D721Med (cell line): ENCODE data around the gene CLIC5.

Experiments used
- DNase-seq: peaks from one replicate; pipeline ENCODE4 v3.0.0; 2011; ENCODE audit warnings: low spot score; ENCODE audit not compliant: insufficient read length
- FAIRE-seq: peaks from 2 replicates; lab custom pipeline; 2011; peaks lifted over from hg19 to GRCh38; lab: Jason Lieb, UNC
- TF ChIP-seq, protein P1 (sequence below): IDR thresholded peaks from 2 replicates; pipeline ENCODE4 v1.5.1; 2012; ENCODE audit warnings: mild to moderate bottlenecking, control low read depth; ENCODE audit not compliant: insufficient read depth; ENCODE audit errors: missing control alignments

The CLIC5 gene

DNA sequence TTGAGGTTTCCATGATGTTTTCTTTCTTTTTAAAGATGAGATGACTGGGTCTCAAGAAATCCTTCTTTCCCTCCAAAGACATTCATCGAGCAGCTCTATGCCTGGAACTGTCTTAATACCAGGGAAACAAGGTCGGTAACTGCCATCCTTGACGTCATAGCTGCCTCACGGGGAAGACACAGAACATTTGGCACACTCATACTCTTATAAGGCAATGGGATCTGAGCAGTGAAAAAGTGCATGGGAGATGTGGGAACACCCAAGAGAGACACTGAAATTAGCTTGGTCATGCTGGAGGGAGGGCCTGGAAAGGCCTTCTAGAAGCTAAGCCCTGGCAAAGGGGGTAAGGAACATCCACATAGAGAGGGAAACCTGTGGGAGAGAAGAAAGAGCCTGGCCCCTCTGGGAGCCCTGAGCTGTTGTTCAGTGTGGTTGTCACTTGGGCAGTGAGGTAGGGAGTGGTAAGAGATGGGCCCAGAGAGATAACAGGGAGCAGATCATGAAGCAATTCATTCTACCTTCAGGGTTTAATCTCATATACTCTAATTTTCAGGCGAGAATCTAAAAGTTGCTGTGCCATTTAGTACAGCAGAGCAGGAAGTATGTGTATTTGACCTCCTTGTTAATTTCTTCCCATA, 30.8 kb downstream of the CLIC5 start:
- TF ChIP-seq, protein P1, sequence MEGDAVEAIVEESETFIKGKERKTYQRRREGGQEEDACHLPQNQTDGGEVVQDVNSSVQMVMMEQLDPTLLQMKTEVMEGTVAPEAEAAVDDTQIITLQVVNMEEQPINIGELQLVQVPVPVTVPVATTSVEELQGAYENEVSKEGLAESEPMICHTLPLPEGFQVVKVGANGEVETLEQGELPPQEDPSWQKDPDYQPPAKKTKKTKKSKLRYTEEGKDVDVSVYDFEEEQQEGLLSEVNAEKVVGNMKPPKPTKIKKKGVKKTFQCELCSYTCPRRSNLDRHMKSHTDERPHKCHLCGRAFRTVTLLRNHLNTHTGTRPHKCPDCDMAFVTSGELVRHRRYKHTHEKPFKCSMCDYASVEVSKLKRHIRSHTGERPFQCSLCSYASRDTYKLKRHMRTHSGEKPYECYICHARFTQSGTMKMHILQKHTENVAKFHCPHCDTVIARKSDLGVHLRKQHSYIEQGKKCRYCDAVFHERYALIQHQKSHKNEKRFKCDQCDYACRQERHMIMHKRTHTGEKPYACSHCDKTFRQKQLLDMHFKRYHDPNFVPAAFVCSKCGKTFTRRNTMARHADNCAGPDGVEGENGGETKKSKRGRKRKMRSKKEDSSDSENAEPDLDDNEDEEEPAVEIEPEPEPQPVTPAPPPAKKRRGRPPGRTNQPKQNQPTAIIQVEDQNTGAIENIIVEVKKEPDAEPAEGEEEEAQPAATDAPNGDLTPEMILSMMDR: no peak
- DNase-seq (no peak), FAIRE-seq (no peak)

DNA sequence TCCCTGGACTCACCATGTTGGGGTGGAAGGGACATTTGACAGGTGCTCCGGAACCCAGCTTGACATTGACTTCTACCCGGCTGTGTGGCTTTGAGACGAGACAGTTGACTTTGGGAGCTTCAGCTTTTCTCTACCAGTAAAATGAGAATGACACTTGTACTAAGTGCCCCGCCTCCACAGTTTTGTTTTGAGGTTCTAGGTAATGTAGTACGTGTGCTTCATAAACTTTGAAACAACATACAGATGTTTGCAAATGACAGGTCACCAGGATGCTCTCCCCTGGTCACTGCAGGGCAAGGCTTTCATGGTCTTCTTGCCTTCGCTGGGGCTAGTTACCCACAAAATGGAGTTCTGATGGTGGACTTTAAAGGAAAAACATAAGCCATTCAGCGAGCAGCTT, 31.3 kb downstream of the CLIC5 start:
- FAIRE-seq (no peak), DNase-seq (no peak)
- TF ChIP-seq, protein P1: no peak

DNA sequence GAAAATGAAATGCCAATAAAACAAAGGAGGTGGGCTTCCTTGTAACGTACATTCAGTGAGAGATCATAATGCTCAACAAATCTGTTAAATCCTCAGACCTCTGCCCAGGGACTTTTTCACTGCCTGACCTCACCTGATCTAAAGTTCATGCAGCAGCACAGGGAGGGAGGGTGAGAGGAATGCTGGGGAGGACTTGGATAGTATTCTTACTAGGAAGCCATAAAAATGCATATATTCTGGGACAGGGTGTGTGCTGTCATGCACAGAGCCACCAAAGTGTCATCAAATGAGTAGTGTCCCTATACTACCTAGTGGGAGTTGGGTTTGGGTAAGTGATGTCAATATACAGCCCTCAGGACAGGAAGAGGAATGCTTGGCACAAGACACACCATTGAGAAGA, 32.6 kb downstream of the CLIC5 start:
- no peak for DNase-seq
- FAIRE-seq: no peak
- TF ChIP-seq, protein P1: no peak

DNA sequence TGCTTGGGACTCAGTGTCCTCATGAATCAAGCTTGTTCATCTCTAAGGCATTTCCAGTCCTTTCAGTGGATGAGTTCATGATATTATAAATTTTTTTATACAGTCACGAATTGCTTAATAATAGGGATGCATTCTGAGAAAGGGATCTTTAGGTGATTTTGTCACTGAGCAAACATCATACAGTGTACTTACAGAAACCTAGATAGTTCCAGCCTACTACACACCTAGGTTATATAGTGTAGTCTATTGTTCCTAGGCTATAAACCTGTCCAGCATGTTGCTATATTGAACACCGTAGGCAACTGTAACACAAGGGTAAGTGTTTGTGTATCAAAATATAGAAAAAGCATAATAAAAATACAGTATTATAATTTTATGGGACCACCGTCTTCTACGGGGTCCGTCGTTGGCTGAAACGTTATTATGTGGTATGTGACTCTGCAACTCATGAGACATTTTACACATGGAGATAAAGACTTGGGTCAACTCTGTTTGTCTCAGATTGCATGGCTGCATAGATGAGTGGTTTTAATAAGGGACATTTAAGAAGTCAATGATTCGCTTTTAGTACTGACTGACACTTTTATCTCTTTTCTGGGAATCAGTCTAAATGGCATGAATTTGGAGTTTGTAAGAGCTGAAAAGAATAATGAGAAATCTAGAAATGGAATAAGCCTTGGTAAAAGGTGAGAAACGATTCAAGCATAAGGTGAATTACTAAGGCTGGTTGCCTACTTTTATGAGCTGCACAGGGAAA, 33.2 kb downstream of the CLIC5 start:
- no peak for FAIRE-seq
- TF ChIP-seq, protein P1: no peak
- no peak for DNase-seq

DNA sequence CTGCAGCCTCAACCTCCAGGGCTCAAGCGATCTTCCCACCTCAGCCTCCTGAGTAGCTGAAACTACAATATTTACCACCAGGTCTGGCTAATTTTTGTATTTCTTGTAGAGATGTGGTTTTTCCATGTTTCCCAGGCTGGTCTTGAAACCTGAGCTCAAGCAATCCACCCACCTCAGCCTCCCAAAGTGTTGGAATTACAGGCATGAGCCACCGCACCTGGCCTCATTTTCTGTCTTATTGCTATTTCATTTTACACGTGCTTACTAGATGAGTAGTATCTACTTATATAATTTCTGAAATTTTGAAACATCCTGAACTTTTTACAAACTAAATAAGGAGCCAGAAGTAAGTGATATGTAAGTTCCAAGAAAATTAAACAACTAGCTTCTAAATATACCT, 34.6 kb downstream of the CLIC5 start:
- TF ChIP-seq, protein P1: no peak
- no peak for DNase-seq
- no peak for FAIRE-seq

DNA sequence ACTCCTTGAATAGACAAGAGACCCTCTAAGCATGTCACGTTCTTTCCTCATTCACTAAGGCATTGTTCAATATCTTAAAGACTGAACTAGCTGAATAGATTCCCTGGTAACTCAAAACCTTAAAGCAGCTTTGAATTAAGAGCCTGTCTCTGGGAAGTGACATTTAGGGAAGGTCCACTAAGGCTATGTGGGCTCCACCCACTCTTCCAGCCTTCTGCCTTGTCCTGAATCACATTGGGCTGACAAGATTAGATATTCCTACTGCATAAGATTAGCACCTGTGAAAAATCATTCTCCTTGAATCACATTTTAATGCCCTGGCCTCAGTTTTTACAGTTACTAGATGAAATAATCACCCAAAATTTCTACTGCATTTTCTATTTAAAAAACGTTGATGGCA, 36.3 kb downstream of the CLIC5 start:
- FAIRE-seq: no peak
- TF ChIP-seq, protein P1: no peak

DNA sequence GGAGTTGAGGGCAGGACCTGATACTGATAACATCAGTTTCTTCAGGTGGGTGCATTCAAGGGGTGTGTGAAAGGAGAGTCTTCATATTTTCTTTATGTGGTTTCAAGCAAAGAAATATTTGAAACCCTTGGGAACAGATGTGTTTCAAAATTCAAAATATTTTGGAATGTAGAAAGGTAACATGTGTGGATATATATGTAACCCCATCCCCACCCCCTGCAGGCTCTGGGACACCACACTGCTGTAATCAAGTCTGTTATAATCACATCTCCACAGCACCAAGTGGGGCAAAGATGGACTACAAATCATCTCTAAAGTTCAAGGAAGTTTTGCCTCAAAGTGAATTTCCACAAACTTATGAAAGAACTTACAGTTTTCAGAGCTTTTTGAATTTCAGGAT, 41.1 kb downstream of the CLIC5 start:
- DNase-seq (no peak), FAIRE-seq (no peak)
- TF ChIP-seq, protein P1: no peak

More for the DNA sequence above, 36.3 kb downstream of the CLIC5 start:
- no peak for DNase-seq
